Breast epithelium (tissue), 3 donors: ENCODE measurements around the gene ATF5.

Experiments
- POLR2A ChIP-seq: fragments of 450-650 bp; IDR thresholded peaks from one replicate; pipeline ENCODE4 v1.6.1; 2016; ENCODE audit warnings: antibody characterized with exemption, mild to moderate bottlenecking, moderate library complexity
- TF ChIP-seq, protein P1 (sequence below), 3 donors: fragments of 450-650 bp; IDR thresholded peaks; one replicate each; pipeline ENCODE4 v1.5.1; 2016 to 2017; ENCODE audit warnings: antibody characterized with exemption in 3 of 3, mild to moderate bottlenecking in 3 of 3, moderate library complexity in 3 of 3

DNA sequence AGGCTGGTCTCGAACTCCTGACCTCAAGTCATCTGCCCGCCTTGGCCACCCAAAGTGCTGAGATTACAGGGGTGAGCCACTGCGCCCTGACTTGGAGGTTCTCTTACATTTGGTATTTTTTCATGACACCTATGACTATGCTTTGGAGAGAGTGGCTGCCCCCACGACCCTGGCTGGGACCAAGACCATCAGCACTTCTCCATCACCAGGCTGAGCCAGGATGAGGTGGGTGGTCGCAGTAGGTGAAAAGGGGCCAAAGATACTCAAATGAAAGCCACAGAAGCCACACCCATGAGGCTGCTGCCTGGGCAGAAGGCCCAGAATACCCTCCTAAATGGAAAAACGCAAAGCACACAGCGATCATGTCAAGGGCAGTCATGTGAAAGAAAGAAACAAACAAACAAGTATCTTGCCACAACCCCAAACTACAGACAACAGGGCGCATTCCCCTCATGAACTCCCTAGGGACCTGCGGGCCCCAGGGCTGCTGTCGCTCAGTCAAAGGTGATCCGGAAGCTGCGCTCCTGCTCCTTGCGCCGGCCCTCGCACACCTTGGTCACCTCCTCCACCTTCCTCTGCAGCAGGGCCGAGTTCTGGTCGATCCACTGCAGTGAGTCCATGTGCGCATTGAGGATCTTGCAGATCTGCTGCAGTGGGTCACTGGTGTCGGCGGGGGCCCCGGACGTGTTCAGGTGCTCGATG lies 21.1 kb upstream of the ATF5 start:
- TF ChIP-seq, protein P1, sequence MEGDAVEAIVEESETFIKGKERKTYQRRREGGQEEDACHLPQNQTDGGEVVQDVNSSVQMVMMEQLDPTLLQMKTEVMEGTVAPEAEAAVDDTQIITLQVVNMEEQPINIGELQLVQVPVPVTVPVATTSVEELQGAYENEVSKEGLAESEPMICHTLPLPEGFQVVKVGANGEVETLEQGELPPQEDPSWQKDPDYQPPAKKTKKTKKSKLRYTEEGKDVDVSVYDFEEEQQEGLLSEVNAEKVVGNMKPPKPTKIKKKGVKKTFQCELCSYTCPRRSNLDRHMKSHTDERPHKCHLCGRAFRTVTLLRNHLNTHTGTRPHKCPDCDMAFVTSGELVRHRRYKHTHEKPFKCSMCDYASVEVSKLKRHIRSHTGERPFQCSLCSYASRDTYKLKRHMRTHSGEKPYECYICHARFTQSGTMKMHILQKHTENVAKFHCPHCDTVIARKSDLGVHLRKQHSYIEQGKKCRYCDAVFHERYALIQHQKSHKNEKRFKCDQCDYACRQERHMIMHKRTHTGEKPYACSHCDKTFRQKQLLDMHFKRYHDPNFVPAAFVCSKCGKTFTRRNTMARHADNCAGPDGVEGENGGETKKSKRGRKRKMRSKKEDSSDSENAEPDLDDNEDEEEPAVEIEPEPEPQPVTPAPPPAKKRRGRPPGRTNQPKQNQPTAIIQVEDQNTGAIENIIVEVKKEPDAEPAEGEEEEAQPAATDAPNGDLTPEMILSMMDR (IDR thresholded peaks at IDR 0.05): no peak
- no peak for TF ChIP-seq POLR2A
